PC-9 (cell line): Measurements from ENCODE around the gene CDKN1B. TPM values are rescaled to one million over a fixed set of nuclear protein-coding genes. Genes with fewer than 3 reads are reported as not detected.
A peak's percentile ranks its signal among the peaks of the same experiment; 100 is the strongest.

Experiments used
- BruUV-seq: library from RNA; stranded (reverse); fragments of 400-500 nt; replicated peaks from 2 replicates; lab custom pipeline; 2021; lab: Mats Ljungman, UMichigan
- CTCF ChIA-PET: fragments of 300-600 bp; sonication (Branson Sonifier 250); formaldehyde crosslinking; loops from one replicate; lab custom pipeline; 2022; ENCODE audit warnings: antibody characterized with exemption; lab: Charles Lee
- POLR2A ChIA-PET: fragments of 300-600 bp; sonication (Branson Sonifier 250); formaldehyde crosslinking; loops from one replicate; lab custom pipeline; 2022; ENCODE audit warnings: antibody characterized with exemption; ENCODE audit not compliant: unreplicated experiment; lab: Charles Lee
- DNase-seq, 2 experiments: peaks; one replicate each; pipeline versions ENCODE4 v3.0.0 to v3.0.0-alpha.2; 2015 to 2022; ENCODE audit warnings: mixed read lengths in 1 of 2
- H2AFZ ChIP-seq: fragments of 200-600 bp; sonication (generic); 2 replicates; pipeline ENCODE4 v1.8.1; 2017; ENCODE audit warnings: antibody characterized with exemption
- H3F3A ChIP-seq: fragments of 200-600 bp; sonication (generic); 2 replicates; pipeline ENCODE4 v1.8.1; 2017; ENCODE audit warnings: antibody characterized with exemption, mild to moderate bottlenecking, low read depth; ENCODE audit not compliant: insufficient read depth
- H3K27ac ChIP-seq: fragments of 200-600 bp; sonication (generic); 2 replicates; pipeline ENCODE4 v1.6.1; 2016; ENCODE audit warnings: mixed run types
- H3K27me3 ChIP-seq: fragments of 200-600 bp; sonication (generic); 2 replicates; pipeline ENCODE4 v1.6.1; 2016; ENCODE audit warnings: low read depth, mixed run types; ENCODE audit not compliant: insufficient read depth
- H3K36me3 ChIP-seq: fragments of 200-600 bp; sonication (generic); 2 replicates; pipeline ENCODE4 v1.6.1; 2016; ENCODE audit warnings: low read depth, mixed run types
- H3K4me1 ChIP-seq: fragments of 200-600 bp; sonication (generic); replicated peaks from 2 replicates; pipeline ENCODE4 v1.6.1; 2016; ENCODE audit warnings: mixed run types; ENCODE audit not compliant: insufficient read depth
- H3K4me2 ChIP-seq: fragments of 200-600 bp; sonication (generic); 2 replicates; pipeline ENCODE4 v1.6.1; 2017; ENCODE audit warnings: mixed run types
- H3K4me3 ChIP-seq: fragments of 200-600 bp; sonication (generic); 2 replicates; pipeline ENCODE4 v1.6.1; 2016; ENCODE audit warnings: mixed run types
- H3K79me2 ChIP-seq: fragments of 200-600 bp; sonication (generic); 2 replicates; pipeline ENCODE4 v1.6.1; 2017; ENCODE audit warnings: low read depth, mixed run types
- H3K9me2 ChIP-seq: fragments of 200-600 bp; sonication (generic); 2 replicates; pipeline ENCODE4 v1.8.1; 2017; ENCODE audit warnings: mild to moderate bottlenecking; ENCODE audit not compliant: insufficient read depth
- H3K9me3 ChIP-seq: fragments of 200-600 bp; sonication (generic); 2 replicates; pipeline ENCODE4 v1.8.1; 2016; ENCODE audit warnings: low read depth; ENCODE audit not compliant: insufficient read depth
- H4K20me1 ChIP-seq: fragments of 200-600 bp; sonication (generic); 2 replicates; pipeline ENCODE4 v1.8.1; 2017; ENCODE audit not compliant: insufficient read depth
- EZH2 ChIP-seq: fragments of 200-600 bp; sonication (generic); IDR thresholded peaks from 2 replicates; pipeline ENCODE4 v1.8.0; 2017; ENCODE audit warnings: antibody characterized with exemption, low read depth
- intact Hi-C: fragments of 100-400 bp; cut with micrococcal nuclease; formaldehyde crosslinking; loops from one replicate; pipeline ENCODE4 v1.10.0; 2022; ENCODE audit not compliant: unreplicated experiment
- total RNA-seq: library from RNA; stranded (reverse); gene quantifications from 2 replicates; pipeline ENCODE4 v1.2.3, GENCODE V29; 2021
- TF ChIP-seq, protein P1 (sequence below): fragments of 200-600 bp; sonication (generic); conservative IDR thresholded peaks from 2 replicates; pipeline ENCODE4 v1.6.1; 2017; ENCODE audit warnings: mixed run types, antibody characterized with exemption, mild to moderate bottlenecking, moderate library complexity

CDKN1B gene
- total RNA-seq, 1 experiment from 2014 or later = 67.5 TPM

DNA sequence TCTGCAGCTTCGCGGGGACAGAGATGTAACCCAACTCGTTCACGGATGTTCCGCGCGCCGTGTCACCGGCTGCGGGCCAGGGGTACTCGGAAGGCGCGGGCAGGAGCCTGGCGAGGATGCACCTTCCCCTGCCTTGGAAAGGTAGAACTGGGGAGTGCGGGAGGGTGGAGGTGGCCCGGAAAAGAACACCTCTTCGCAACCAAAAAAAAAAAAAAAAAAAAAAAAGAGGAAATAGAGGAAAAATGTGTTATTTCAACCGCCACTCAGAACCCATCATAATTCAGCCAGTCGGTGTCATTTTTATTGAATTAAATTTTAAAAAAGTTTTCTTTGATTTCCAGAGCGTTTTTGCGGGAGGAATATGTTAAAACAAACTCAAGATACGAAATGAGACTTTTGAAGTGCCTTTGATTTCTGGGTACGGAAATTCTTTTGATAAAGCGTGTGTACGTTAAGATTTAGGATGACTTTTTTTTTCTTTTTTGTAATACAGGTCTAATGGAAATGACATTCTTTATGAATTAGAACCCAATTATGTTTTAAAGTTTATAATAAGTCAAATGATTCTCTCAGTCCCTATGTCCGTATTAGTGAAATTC is 8.9 kb downstream of the CDKN1B start:
- intact Hi-C loops = loop anchor here (1.0 to 10.0 kb wide), 6 partner anchors 9 to 479 kb away; partner anchors contain the start of genes CDKN1B and GPRC5A
- POLR2A ChIA-PET = interaction anchor here (0.6 to 1.0 kb wide), 11 partner anchors 10 to 1077 kb away, joined by 3 to 16 read pairs (median 6); partner anchors contain the start of genes EMP1, ETV6 and GPRC5A

DNA sequence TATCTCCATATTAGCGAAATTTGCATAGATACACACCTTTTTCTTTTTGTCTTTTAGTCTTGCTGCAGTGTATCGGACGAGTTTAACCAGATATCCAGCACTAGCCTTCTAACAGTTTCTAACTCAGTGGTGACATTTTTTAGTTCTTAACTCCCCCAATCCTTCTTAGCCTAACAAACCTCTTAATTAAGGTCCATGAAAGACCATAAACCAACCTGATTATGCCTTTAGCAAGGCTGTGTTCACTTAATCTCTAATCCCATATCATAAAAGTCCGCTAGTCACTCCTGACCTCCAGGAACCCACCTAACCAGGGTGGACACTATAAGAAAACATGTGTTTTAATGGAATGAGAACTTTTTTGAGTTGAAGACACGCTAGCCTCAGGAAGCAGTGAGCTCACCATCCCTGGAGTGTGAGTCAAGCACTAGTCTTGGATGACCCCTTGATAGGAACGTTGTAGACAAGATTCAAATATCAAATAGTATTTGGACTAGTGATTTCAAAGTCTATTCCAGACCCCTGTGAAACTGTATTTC is 9.5 kb downstream of the CDKN1B start:
- H2AFZ ChIP-seq = peak overlapping the region; percentile 80
- BruUV-seq = TSS peak; percentile 52
- H3K36me3 ChIP-seq = peaks cover 13% of the 10 kb centered on the region
- H3K9me2 ChIP-seq = no peaks in the 10 kb centered on the region
- ChIA-PET POLR2A (interaction anchor here (0.6 to 0.7 kb wide), 5 partner anchors 35 to 165 kb away, joined by 3 to 8 read pairs (median 4); partner anchors contain the start of gene GPRC5A), CTCF (interaction anchor here (3.0 kb wide), 1 partner anchor 10 kb away, joined by 17 read pairs; no protein-coding TSS in a partner anchor)
- H3F3A ChIP-seq = peaks cover 42% of the 10 kb centered on the region
- H3K27me3 ChIP-seq = no peaks in the 10 kb centered on the region
- H3K4me1 ChIP-seq = peaks cover 14% of the 10 kb centered on the region
- no peaks in the 10 kb centered on the region for H3K9me3 ChIP-seq
- H3K27ac ChIP-seq = peak overlapping the region; percentile 98
- no peaks in the 10 kb centered on the region for H4K20me1 ChIP-seq
- peak overlapping the region; percentile 100 for H3K4me2 ChIP-seq
- no peak for TF ChIP-seq EZH2
- TF ChIP-seq, protein P1, sequence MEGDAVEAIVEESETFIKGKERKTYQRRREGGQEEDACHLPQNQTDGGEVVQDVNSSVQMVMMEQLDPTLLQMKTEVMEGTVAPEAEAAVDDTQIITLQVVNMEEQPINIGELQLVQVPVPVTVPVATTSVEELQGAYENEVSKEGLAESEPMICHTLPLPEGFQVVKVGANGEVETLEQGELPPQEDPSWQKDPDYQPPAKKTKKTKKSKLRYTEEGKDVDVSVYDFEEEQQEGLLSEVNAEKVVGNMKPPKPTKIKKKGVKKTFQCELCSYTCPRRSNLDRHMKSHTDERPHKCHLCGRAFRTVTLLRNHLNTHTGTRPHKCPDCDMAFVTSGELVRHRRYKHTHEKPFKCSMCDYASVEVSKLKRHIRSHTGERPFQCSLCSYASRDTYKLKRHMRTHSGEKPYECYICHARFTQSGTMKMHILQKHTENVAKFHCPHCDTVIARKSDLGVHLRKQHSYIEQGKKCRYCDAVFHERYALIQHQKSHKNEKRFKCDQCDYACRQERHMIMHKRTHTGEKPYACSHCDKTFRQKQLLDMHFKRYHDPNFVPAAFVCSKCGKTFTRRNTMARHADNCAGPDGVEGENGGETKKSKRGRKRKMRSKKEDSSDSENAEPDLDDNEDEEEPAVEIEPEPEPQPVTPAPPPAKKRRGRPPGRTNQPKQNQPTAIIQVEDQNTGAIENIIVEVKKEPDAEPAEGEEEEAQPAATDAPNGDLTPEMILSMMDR = no peak
- intact Hi-C loops = loop anchor here (10.0 kb wide), 2 partner anchors 448 to 478 kb away; no protein-coding TSS in a partner anchor
- peaks cover 73% of the 10 kb centered on the region for H3K79me2 ChIP-seq
- peak overlapping the region; percentile 96 for H3K4me3 ChIP-seq
- DNase-seq = peak in 1 of 2 experiments; percentile 53

More for the DNA sequence above, 8.9 kb downstream of the CDKN1B start:
- H3K4me1 ChIP-seq = peaks cover 20% of the 10 kb centered on the region
- H3K9me2 ChIP-seq = no peaks in the 10 kb centered on the region
- TF ChIP-seq EZH2 = no peak
- TF ChIP-seq, protein P1 = no peak
- peaks cover 18% of the 10 kb centered on the region for H3K36me3 ChIP-seq
- no peaks in the 10 kb centered on the region for H4K20me1 ChIP-seq
- no peaks in the 10 kb centered on the region for H3K9me3 ChIP-seq
- peak overlapping the region; percentile 100 for H3K4me2 ChIP-seq
- peak overlapping the region; percentile 80 for H2AFZ ChIP-seq
- DNase-seq = no peak
- BruUV-seq = no TSS peak
- CTCF ChIA-PET = interaction anchor here (0.7 to 3.0 kb wide), 2 partner anchors 11 to 112 kb away, joined by 6 to 17 read pairs; no protein-coding TSS in a partner anchor
- H3K27me3 ChIP-seq = no peaks in the 10 kb centered on the region
- H3F3A ChIP-seq = peaks cover 43% of the 10 kb centered on the region
- peak overlapping the region; percentile 96 for H3K4me3 ChIP-seq
- H3K79me2 ChIP-seq = peaks cover 75% of the 10 kb centered on the region
- peak overlapping the region; percentile 98 for H3K27ac ChIP-seq

DNA sequence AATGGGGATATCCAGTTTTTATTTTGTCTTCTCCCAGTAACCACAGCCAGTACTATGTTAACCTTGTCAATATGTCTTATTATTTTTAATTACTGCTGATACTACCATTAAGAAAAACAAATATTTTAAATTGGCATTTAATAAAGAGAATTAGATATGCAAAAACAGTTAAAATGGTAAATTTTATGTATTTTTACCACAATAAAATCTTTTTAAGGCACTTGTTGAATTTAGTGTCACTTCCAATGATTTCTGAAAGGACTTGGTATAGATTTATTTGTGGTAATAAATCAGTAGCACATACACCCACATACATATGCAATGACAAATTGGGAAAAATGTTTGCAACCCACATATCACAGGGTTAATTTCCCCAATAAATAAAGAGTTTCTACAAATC is 14.0 kb downstream of the CDKN1B start:
- no peak for TF ChIP-seq EZH2
- TF ChIP-seq, protein P1 = no peak
- Histone ChIP-seq H3K79me2 (peaks cover 45% of the 10 kb centered on the region), H3K4me1 (no peaks in the 10 kb centered on the region; the same call in 1 of the 2 replicates), H3K9me3 (no peaks in the 10 kb centered on the region), H3K4me3 (no peak overlapping the region), H3K4me2 (no peak overlapping the region), H3K9me2 (no peaks in the 10 kb centered on the region), H3K27ac (no peak overlapping the region), H3K27me3 (no peaks in the 10 kb centered on the region), H3K36me3 (no peaks in the 10 kb centered on the region; the same call in 1 of the 2 replicates), H4K20me1 (no peaks in the 10 kb centered on the region), H3F3A (peaks cover 11% of the 10 kb centered on the region; the same call in 1 of the 2 replicates), H2AFZ (no peak overlapping the region)
- ChIA-PET POLR2A (no interaction called here), CTCF (no interaction called here)
- intact Hi-C loops = no loop called here
- no TSS peak for BruUV-seq
- no peak for DNase-seq
